Measurements from ENCODE around the gene CD1D. TPM values are rescaled to one million over a fixed set of nuclear protein-coding genes. Genes with fewer than 3 reads are reported as not detected.

CD1D gene
- total RNA-seq, 1 experiment from 2014 or later: 1.6 TPM

Other genes with a start within 250 kb of the CD1D start
- 145 and 179 TPM in 2 replicates for gene KIRREL1, start 187.2 kb upstream of the CD1D start, total RNA-seq (2014; rRNA removed; shearing (Covaris generic))
- gene CD1A, start 73.5 kb downstream of the CD1D start, total RNA-seq (2014; rRNA removed; shearing (Covaris generic)): not detected in 2 replicates
- gene CD1C, start 109.0 kb downstream of the CD1D start, total RNA-seq (2014; rRNA removed; shearing (Covaris generic)): not detected in 2 replicates
- gene CD1B, start 150.6 kb downstream of the CD1D start, total RNA-seq (2014; rRNA removed; shearing (Covaris generic)): not detected in 2 replicates
- gene CD1E, start 173.0 kb downstream of the CD1D start, total RNA-seq (2014; rRNA removed; shearing (Covaris generic)): not detected in 2 replicates
- gene OR10T2, start 218.6 kb downstream of the CD1D start, total RNA-seq (2014; rRNA removed; shearing (Covaris generic)): not detected in 2 replicates
- not detected in 2 replicates for gene OR10K2, start 245.3 kb downstream of the CD1D start, total RNA-seq (2014; rRNA removed; shearing (Covaris generic))